ENCODE measurements around the gene SETD4.

GRCh38 chr21:36073181-36073580 lies 12.9 kb upstream of the SETD4 start:
- no peak for TF ChIP-seq MAX (IDR thresholded peaks at IDR 0.05)
- TF ChIP-seq FOXM1 (IDR thresholded peaks at IDR 0.05; ENCODE audit: borderline replicate concordance, low read depth) = no peak
- TF ChIP-seq TAF1 (IDR thresholded peaks at IDR 0.05; ENCODE audit: low read depth) = no peak
- no peak for TF ChIP-seq REST (IDR thresholded peaks at IDR 0.05; ENCODE audit: low read depth)
- no peak for TF ChIP-seq ZBTB7A (IDR thresholded peaks at IDR 0.05; ENCODE audit: low read depth)
- no peak for TF ChIP-seq CEBPB (IDR thresholded peaks at IDR 0.05)
- no peak for TF ChIP-seq EGR1 (IDR thresholded peaks at IDR 0.05)
- no peak for TF ChIP-seq RAD21 (IDR thresholded peaks at IDR 0.05; ENCODE audit: low read depth)

Measured in Ishikawa (cell line).